GM12874 (cell line): ENCODE data around the gene GPR34.

Experiments
- CTCF ChIP-seq: IDR thresholded peaks from 2 replicates; pipeline ENCODE4 v1.5.1; 2011; ENCODE audit warnings: low read depth, mild to moderate bottlenecking, control low read depth, low read length, moderate library complexity; ENCODE audit not compliant: insufficient read depth

The GPR34 gene, protein sequence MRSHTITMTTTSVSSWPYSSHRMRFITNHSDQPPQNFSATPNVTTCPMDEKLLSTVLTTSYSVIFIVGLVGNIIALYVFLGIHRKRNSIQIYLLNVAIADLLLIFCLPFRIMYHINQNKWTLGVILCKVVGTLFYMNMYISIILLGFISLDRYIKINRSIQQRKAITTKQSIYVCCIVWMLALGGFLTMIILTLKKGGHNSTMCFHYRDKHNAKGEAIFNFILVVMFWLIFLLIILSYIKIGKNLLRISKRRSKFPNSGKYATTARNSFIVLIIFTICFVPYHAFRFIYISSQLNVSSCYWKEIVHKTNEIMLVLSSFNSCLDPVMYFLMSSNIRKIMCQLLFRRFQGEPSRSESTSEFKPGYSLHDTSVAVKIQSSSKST

GRCh38 chrX:41688835-41689234 lies at the start of gene GPR34:
TSS of gene GPR34 (plus strand) at chrX:41688973. CDS start at chrX:41695634, 6,661 bp downstream.
- TF ChIP-seq CTCF: no peak

- TF ChIP-seq CTCF: no peak
These were observed 35.6 kb upstream of the GPR34 start for GRCh38 chrX:41653125-41653524.

GRCh38 chrX:41655101-41655500 lies 33.7 kb upstream of the GPR34 start:
- no peak for TF ChIP-seq CTCF

DNA sequence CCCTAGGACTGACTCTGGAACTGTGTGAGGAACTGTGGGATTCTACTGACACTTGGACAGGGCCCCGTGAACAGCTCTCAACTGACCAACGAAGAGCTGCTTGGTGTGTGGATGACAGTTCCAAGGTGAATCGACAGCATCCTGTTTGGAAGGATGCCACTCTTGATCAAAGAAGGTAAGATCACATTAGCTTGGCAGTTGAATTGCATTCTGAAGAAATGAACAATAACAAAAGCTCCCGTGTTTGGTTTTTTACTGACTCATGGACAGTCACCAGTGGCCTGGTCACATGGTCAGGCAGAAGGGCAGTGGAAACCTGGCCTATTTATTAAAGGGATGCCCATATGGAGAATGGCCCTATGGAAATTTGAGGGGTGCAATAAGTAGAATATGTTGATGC lies 33.1 kb upstream of the GPR34 start:
- no peak for TF ChIP-seq CTCF

DNA sequence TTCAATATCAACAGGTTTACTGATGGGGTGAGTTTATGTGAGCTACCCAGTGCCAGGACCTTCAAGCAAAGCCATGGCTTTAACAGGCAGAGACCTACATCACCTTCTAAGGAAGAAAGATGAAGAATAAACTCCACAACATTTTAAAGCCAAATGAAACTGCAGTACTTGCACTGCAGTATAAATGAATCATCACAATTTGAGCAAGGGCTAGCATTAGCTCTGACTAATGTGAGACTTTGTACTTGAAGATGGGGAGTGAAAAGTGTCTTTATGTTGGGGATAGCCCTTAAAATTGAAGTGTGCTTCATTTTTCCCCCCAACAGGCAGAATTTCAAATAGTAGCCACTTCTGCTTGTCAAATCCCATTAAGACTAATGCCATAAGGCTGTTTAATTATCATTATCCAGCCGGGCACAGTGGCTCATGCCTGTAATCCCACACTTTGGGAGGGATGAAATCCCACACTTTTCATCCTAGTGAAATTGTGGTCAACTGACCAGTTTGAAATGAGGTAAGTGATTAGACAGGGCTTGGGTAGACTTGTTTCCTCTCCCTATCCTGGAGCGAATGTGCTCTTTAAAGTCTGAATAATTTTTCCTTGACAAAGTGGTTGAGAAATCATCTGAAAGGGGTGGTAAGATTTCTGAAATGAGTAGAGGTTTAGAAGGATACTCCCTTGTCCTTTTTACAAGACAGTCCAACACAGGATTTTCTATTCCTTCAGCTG lies 27.2 kb upstream of the GPR34 start:
- TF ChIP-seq CTCF: no peak

DNA sequence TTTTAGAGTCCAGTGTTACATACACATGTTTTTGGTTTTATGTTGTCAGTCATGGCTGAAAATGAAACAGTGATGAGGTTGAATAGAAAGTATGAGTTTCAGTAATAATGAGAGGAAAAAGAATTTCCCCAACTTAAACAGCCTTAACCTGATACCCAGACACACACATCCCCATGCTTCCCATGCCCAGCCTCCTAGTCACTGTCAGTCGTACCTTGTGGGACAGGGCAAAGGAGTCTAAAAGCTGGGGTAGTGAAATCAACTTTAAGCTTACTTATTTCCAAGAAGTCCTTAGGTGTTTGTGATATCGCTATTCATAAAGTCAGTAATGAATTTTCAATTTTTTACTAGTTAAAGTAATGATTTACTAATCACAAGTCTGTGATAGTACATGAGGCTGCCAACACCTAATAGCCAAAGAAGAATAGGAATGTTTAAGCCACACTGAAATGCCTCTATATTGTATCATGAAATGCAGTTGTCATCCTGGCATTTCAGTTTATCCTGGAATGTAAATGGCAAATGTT lies 24.3 kb upstream of the GPR34 start:
- TF ChIP-seq CTCF: no peak

GRCh38 chrX:41664908-41665307 lies 23.9 kb upstream of the GPR34 start:
- no peak for TF ChIP-seq CTCF
